OCI-LY7 (cell line): ENCODE results near the gene C11orf58.

ENCODE experiments used
- EZH2phosphoT487 ChIP-seq: fragments of 200-600 bp; sonication (generic); IDR thresholded peaks from 2 replicates; pipeline ENCODE4 v1.6.1; 2018; ENCODE audit warnings: low read depth, borderline replicate concordance, mild to moderate bottlenecking, mixed run types, antibody characterized with exemption, low read length, moderate library complexity, mixed read lengths
- TF ChIP-seq, protein P1 (sequence below): fragments of 200-600 bp; sonication (generic); conservative IDR thresholded peaks from 2 replicates; pipeline ENCODE4 v1.5.1; 2014; ENCODE audit warnings: mild to moderate bottlenecking, antibody characterized with exemption, low read length, moderate library complexity, mixed read lengths

DNA sequence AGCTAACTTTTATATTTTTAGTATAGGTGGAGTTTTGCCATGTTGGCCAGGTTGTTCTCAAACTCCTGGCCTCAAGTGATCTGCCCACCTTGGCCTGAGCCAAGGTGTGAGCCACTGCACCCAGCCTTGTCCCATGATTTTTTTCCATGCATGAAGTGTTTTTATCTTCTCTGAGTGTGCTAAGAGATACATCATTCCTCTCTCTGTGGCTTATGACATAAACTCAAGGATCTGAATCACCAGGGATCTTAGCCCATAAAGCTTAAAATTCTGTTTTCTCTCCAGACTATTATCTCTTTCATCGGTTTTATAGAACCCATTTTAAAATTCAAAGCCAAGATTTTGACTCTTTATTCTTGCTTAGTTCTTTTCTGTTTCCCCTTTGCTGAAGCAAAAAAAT lies 48.4 kb upstream of the C11orf58 start:
- TF ChIP-seq, protein P1, sequence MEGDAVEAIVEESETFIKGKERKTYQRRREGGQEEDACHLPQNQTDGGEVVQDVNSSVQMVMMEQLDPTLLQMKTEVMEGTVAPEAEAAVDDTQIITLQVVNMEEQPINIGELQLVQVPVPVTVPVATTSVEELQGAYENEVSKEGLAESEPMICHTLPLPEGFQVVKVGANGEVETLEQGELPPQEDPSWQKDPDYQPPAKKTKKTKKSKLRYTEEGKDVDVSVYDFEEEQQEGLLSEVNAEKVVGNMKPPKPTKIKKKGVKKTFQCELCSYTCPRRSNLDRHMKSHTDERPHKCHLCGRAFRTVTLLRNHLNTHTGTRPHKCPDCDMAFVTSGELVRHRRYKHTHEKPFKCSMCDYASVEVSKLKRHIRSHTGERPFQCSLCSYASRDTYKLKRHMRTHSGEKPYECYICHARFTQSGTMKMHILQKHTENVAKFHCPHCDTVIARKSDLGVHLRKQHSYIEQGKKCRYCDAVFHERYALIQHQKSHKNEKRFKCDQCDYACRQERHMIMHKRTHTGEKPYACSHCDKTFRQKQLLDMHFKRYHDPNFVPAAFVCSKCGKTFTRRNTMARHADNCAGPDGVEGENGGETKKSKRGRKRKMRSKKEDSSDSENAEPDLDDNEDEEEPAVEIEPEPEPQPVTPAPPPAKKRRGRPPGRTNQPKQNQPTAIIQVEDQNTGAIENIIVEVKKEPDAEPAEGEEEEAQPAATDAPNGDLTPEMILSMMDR = no peak
- TF ChIP-seq EZH2phosphoT487 = no peak
